Smooth muscle cell (in vitro differentiated cells): ENCODE results near the gene PON3. TPM values are rescaled to one million over a fixed set of nuclear protein-coding genes. Genes with fewer than 3 reads are reported as not detected.

ENCODE experiments used
- DNase-seq: peaks from one replicate; lab custom pipeline; 2025; ENCODE audit not compliant: unreplicated experiment; lab: John Stamatoyannopoulos, UW
- H2AFZ ChIP-seq: fragments of 200-600 bp; sonication (generic); 2 replicates; pipeline ENCODE4 v1.6.0; 2016; ENCODE audit warnings: antibody characterized with exemption, low read depth, mild to moderate bottlenecking
- H3F3A ChIP-seq: fragments of 200-600 bp; sonication (generic); 2 replicates; pipeline ENCODE4 v1.6.0; 2017; ENCODE audit warnings: antibody characterized with exemption, low read depth
- H3K27ac ChIP-seq: fragments of 200-600 bp; sonication (generic); 2 replicates; pipeline ENCODE4 v1.5.1; 2016; ENCODE audit warnings: low read depth, mild to moderate bottlenecking
- H3K27me3 ChIP-seq: fragments of 200-600 bp; sonication (generic); 2 replicates; pipeline ENCODE4 v1.6.1; 2016; ENCODE audit warnings: low read depth, mild to moderate bottlenecking
- H3K36me3 ChIP-seq: fragments of 200-600 bp; sonication (generic); 2 replicates; pipeline ENCODE4 v1.5.1; 2016; ENCODE audit warnings: low read depth
- H3K4me1 ChIP-seq: fragments of 200-600 bp; sonication (generic); 2 replicates; pipeline ENCODE4 v1.5.1; 2016; ENCODE audit warnings: low read depth
- H3K4me2 ChIP-seq: fragments of 200-600 bp; sonication (generic); 2 replicates; pipeline ENCODE4 v1.6.0; 2016; ENCODE audit warnings: mild to moderate bottlenecking
- H3K4me3 ChIP-seq: fragments of 200-600 bp; sonication (generic); 2 replicates; pipeline ENCODE4 v1.5.1; 2016; ENCODE audit warnings: mild to moderate bottlenecking
- H3K79me2 ChIP-seq: fragments of 200-600 bp; sonication (generic); 2 replicates; pipeline ENCODE4 v1.6.0; 2016; ENCODE audit warnings: low read depth, mild to moderate bottlenecking
- H3K9ac ChIP-seq: fragments of 200-600 bp; sonication (generic); 2 replicates; pipeline ENCODE4 v1.6.0; 2016; ENCODE audit warnings: low read depth
- H3K9me3 ChIP-seq: fragments of 200-600 bp; sonication (generic); replicated peaks from 2 replicates; pipeline ENCODE4 v1.5.1; 2016; ENCODE audit warnings: low read depth
- H4K20me1 ChIP-seq: fragments of 200-600 bp; sonication (generic); 2 replicates; pipeline ENCODE4 v1.6.0; 2016; ENCODE audit warnings: low read depth
- CTCF ChIP-seq: fragments of 200-600 bp; sonication (generic); IDR thresholded peaks from 2 replicates; pipeline ENCODE4 v1.5.1; 2017; ENCODE audit warnings: borderline replicate concordance, mild to moderate bottlenecking, antibody characterized with exemption; ENCODE audit not compliant: insufficient read depth, poor library complexity, severe bottlenecking
- WGBS: methylation state at CpG from one replicate; pipeline ENCODE4 v1.1.7; 2016; ENCODE audit warnings: low lambda C conversion rate; 5-methylcytosine and 5-hydroxymethylcytosine counted together
- polyA plus RNA-seq: library from polyadenylated mRNA; unstranded; fragments of >200 nt; fragmentation: Nextera tagmentation; extraction: Ambion mirVana; gene quantifications from 2 replicates; pipeline ENCODE4 v1.2.1, GENCODE V29; 2016
- small RNA-seq: library from RNA; depleted of rRNA; stranded (forward); fragments of <200 nt; gene quantifications from one replicate; pipeline ENCODE3, GENCODE V24; 2014
- total RNA-seq: library from RNA; depleted of rRNA; stranded (reverse); fragments of >200 nt; gene quantifications from 2 replicates; pipeline ENCODE4 v1.2.3, GENCODE V29; 2014

PON3 gene
- total and polyA plus RNA-seq, 2 experiments from 2014 or later, result not detected

GRCh38 chr7:95309951-95310350, 86.2 kb downstream of the PON3 start:
- no peak overlapping the region for H2AFZ ChIP-seq
- H4K20me1 ChIP-seq, result no peaks in the 10 kb centered on the region
- H3F3A ChIP-seq, result no peaks in the 10 kb centered on the region
- H3K27ac ChIP-seq, result no peak overlapping the region
- no peaks in the 10 kb centered on the region for H3K36me3 ChIP-seq
- H3K9ac ChIP-seq, result no peak overlapping the region
- no peak for DNase-seq
- no peak for TF ChIP-seq CTCF
- 88% methylated on average over 2 of the region's 2 CpGs for WGBS
- no peaks in the 10 kb centered on the region for H3K27me3 ChIP-seq
- no peaks in the 10 kb centered on the region for H3K79me2 ChIP-seq
- no peaks in the 10 kb centered on the region for H3K9me3 ChIP-seq
- H3K4me3 ChIP-seq, result no peak overlapping the region
- no peaks in the 10 kb centered on the region for H3K4me1 ChIP-seq
- H3K4me2 ChIP-seq, result no peak overlapping the region

Small RNAs within 50 kb of the gene (small RNA-seq; reads per million reads assigned to genes)
- not detected for gene AC004022.2

Other genes starting within 250 kb of the PON3 start
- gene PON1, start 71.8 kb downstream of the PON3 start, total RNA-seq, result 0.72 TPM in 1 of 2 replicates, not detected in the other
- gene PON1, start 71.8 kb downstream of the PON3 start, polyA plus RNA-seq, result not detected in 2 replicates
- gene PON2, start 38.7 kb upstream of the PON3 start, total RNA-seq, result 116 and 121 TPM in 2 replicates
- gene PON2, start 38.7 kb upstream of the PON3 start, polyA plus RNA-seq, result 74.7 and 97.1 TPM in 2 replicates
- gene ASB4, start 89.6 kb upstream of the PON3 start, total RNA-seq, result not detected in 2 replicates
- gene ASB4, start 89.6 kb upstream of the PON3 start, polyA plus RNA-seq, result not detected in 2 replicates
- gene PDK4, start 200.1 kb upstream of the PON3 start, total RNA-seq, result not detected in 2 replicates
- 0.37 TPM in 1 of 2 replicates, not detected in the other for gene PDK4, start 200.1 kb upstream of the PON3 start, polyA plus RNA-seq